ENCODE data around the gene KCNQ2.
"Not testable (repeated sequence)": the region's sequence is repeated elsewhere in the genome, so short reads cannot be mapped to it uniquely, and the experiment has no call there.

Gene KCNQ2

DNA sequence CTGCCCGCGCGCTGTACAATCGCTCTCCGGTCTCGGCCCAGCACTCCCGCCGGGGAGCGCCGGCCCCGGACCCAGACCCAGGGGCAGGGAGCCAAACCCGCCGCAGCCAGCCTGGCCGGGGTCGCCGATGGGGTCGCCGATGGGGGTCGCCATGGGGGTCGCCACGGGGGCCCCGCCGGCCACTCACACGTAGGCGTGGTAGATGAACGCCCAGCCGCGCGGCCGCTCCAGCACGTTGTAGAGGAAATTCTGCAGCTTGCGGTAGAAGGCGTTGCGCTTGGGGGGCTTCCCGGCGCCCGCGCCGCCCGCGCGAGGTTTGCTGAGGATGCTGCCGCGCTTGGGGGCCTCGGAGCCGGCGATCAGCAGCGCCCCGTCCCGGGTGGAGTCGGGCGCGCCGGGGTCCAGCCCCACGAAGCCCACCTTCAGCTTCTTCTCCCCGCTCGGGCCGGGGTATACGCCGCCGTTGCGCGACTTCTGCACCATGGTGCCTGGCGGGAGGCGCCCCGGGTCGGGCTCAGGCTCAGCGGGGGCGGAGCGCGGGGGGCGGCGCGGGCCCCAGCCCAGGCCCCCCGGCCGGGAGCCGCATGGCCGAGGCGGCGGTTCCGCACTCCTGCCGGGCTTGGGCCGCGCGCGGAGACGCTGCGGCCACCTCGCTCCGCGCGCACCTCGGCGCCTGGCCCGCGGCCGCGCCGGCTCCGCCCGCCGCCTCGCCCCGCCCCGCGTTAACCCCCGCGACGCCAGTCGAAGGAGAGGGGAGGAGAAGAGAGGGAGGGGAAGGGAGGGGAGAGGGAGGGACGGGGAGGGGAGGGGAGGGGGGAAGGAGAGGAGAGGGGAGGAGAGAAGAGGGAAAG, at the start of gene KCNQ2:
Gene KCNQ2, minus strand, starts transcription at position 675 of the 851 bp plus-strand sequence. Its CDS starts 192 bp downstream, at position 483.
- DNase-seq: peak; percentile 41

DNA sequence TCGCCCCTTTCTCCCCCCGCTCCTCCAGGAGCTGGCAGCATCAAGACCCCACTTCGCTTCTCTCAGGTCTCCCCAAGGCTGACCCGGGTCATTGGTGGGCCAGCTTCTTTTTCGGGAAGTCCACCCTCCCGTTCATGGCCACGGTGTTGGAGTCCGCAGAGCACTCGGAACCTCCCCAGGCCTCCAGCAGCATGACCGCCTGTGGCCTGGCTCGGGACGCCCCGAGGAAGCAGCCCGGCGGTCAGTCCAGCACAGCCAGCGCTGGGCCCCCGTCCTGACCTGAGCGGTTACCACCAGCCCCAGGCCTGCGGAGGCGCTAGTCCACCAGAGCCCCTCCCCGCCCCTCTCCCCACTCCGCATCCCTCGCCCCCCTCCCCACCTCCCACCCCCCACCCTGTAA, 49.1 kb upstream of the KCNQ2 start:
- DNase-seq: no peak

DNA sequence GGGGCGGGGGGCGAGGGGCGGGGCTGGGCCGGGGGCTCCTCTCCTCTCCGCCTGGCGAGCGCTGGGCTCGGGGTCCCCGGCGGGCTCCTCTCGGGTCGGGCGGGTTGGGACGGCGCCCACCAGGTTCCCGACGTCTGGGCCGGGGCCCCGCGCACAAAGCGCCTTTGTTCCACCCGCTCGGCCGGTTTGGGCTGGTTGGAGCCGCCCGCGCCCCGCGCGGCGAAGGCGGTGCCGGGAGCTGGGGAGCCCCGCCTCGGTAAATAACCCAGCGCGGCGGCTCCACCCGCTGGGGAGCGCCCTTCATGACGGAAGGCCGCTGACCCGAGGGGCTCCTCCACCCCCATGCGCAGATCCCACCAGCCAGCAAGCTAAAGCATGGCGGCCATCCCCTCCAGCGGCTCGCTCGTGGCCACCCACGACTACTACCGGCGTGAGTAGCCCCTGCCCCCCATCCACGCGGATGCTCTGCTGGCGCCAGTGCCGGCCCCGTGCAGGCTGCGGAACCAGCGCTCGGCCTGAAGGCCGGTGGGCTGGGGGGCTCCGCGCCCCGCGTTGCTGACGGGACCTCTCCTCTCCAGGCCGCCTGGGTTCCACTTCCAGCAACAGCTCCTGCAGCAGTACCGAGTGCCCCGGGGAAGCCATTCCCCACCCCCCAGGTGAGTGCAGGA, 48.6 kb upstream of the KCNQ2 start:
- DNase-seq: peak; percentile 45

DNA sequence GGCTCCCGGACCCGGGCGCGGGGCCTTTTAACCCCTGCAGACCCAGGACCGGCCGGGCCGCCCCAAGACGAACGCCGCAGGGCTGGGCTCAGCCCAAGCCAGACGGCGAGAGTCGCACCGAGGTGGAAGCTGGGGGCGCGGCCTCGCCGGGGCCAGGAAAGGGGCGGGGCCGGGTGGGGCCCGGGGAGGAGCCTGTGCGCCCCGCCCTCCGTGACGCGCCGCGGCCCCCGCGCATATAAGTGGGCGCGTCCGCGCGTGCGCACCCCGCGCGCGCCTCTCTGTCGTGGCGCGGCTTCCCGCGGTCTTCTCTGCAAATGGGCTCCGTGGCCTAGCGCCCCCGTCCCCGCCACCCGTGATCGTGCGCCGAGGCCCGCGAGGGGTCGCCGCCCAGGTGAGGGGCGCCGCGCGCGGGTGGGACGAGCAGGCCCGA, 48.1 kb upstream of the KCNQ2 start, which contains the start of gene PPDPF:
Gene PPDPF, plus strand, starts transcription at position 262 of the 430 bp plus-strand sequence. CDS start 544 bp downstream, outside the sequence.
- DNase-seq: peak; percentile 56

DNA sequence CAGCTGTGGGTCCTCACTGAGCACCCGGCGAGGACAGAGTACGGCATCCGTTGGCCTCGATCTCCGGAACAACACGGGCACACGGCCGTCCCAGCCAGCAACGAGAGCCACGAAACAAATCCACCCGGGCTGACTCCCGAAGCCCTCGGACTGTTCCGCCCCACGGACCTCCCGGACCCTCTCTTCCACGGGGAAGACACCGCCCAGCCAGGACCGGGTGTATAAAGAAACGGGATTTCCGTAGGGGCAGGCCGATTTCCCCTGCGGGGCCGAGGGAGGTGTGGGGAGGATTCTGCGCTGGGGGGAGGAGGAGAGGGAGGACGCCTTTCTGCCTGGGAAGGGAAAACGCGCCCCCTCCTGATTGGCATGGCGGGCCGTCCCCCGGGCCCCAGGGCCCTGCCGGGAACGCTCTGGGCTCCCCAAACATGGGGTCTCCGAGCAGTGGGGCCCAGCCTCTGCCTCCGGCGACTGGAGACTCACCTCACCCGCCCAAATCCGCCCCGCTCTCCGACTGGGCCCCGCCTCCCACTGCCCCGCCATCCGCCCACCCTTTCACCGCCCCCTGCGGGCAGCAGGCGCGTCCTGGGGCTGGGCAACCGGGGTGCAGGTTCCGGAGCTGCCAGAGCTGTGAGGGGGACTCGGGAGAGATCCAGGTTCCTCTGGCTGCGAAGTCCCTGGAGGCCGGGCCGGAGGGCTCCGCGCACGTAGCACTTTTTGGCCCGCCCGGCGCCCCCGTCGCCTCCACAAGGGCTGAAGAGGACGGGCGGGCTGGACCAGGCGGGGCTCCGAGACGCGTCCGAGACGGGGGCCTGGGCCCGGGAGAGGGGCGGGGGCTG, 47.4 kb upstream of the KCNQ2 start:
- DNase-seq: no peak

DNA sequence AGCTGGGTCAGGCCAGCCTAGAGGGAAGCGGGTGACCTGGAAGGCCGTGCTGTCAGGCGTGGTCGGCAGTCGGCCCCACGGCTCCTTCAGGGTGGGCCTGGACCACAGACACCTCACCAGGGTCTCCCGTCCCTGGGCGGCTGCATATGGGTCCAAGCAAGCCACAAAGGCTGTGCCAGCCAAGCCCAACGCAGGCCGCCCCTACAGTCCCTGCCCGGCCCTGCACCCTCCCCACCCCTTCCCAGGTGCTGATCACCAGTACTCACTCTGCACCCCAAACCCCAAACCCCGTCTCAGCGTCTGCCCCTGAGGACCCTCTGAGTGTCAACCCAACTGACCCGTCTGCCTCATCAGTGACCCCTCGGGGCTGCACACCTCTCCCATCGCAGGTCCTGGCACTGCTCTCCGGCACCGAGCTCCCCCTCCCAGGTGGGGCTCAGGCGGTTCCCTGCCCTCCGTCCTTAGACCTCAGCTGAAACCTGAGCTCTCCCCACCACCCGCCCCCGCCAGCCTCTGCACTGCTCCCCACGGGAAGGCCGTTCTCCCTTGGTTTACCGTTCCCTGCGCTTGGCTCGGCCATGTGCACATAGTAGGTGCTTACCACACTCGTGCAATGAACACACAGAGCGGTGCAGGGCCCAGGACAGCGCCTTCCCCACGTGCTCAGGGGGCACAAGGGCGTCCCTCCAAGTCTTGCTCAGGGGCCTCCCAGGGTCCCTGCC, 46.7 kb upstream of the KCNQ2 start:
- no peak for DNase-seq

DNA sequence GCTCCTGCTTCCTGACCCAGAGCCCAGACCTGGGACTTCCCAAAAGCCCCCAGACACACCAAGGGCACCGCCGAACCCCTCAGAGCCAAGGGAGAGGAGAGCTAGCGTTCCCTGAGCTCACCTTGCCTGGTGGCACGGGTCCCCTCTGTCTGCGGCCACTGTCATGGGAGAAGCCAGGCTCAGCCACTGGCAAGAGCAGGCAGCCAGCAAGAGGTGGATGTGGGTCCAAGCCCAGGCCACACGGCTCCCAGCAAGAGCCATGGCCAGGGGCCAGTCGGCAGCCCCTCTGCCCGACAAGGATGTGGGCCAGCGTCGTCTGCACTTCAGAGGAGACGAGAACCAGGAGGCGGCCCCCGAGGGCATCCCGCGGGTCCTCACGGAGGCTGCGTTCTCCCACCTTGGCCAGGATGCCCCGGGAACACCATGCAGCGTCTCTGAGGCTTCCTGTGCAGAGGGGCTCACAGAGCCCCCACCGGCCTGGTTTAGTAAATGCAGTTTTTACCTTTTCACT, 46.0 kb upstream of the KCNQ2 start:
- no peak for DNase-seq

DNA sequence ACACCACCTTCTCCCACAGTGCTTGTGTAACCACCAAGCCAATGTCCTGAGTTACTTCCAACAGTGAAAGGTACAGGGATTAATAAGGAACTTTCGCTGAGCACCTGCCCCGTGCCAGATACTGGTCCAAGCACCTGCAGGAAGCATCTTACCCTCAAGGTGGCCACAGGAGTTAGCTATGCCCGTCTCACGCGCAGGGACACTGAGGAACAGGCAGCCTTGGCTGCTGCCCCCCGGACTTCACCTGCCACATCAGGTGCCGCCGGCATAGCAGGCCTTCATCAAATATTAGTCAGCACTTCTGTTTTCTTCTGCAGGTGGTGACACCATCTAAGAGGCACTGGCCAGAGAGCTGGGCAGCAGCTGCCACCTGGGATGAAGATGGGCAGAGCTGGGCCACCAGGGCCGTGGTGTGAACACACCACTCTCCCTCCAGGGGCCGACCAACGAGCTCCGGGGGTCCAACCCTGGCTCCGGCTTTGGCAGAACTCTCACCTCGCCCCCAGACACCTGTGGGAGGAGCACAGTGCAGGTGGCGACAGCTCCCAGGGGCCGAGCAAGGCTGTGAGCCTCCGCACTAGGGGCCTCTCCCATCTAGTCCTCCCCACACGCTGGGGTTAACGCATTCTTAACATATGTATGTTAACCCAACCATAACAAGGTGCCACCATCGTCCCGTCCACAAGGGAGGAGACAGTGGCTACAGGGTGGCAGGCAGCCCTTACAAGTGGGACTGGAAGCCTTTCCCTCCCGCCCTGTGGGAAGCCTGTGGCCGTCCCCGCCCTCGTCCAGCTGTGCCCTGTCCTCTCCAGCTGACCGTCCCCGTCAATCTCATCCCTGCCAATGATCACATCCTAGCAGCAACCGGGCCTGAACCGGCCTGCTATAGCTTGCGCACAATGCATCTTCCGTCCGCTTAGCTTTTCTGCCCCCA, 45.2 kb upstream of the KCNQ2 start:
- no peak for DNase-seq

DNA sequence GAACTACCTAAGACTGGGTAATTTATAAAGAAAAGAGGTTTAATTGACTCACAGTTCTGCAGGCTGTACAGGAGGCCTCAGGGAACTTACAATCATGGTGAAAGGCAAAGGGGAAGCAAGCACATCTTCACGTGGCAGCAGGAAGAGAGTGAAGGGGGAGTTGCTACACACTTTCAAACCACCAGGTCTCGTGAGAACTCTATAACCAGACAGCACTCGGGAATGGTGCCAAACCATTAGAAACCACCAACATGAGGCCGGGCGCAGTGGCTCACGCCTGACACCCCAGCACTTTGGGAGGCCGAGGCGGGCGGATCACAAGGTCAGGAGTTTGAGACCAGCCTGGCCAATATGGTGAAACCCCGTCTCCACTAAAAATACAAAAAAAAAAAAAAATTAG, 42.1 kb upstream of the KCNQ2 start:
- DNase-seq: not testable (repeated sequence)

DNA sequence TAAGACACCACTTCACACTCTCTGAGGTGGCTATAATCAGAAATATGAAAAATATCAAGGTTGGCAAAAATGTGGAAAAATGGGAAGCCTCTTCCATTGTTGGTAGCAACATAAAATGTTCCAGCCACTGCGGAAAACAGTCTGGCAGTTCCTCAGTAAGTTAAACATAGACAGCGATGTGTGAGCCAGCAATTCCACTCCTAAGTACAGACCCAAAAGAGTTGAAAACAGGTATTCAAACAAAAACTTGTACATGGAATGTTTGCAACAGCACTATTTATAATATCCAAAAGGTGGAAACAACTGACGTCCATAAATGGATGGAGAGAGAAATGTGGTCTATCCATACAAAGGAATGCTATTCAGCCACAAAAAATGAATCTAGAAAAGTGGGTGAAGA, 40.8 kb upstream of the KCNQ2 start:
- DNase-seq: no peak

DNA sequence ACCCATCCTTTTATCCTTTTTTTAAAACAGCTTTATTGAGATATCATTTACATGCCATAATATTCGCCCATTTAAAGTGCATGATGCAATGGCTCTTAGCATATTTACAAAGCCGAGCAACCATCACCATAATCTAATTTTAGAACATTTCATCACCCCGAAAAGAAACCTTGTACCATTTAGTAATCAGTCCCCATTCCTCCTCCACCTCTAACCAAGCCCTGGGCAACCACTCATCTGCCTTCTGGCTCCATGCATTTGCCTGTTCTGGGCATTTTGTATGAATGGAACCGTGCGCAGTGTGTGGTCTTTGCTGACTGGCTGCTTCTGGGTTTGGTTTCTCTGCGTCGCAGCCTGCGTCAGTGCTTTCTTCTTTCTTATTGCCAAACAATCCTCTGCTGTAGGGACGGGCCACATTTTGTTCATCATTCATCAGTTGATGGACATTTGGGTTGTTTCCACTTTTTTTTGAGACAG, 36.7 kb upstream of the KCNQ2 start:
- DNase-seq: no peak

DNA sequence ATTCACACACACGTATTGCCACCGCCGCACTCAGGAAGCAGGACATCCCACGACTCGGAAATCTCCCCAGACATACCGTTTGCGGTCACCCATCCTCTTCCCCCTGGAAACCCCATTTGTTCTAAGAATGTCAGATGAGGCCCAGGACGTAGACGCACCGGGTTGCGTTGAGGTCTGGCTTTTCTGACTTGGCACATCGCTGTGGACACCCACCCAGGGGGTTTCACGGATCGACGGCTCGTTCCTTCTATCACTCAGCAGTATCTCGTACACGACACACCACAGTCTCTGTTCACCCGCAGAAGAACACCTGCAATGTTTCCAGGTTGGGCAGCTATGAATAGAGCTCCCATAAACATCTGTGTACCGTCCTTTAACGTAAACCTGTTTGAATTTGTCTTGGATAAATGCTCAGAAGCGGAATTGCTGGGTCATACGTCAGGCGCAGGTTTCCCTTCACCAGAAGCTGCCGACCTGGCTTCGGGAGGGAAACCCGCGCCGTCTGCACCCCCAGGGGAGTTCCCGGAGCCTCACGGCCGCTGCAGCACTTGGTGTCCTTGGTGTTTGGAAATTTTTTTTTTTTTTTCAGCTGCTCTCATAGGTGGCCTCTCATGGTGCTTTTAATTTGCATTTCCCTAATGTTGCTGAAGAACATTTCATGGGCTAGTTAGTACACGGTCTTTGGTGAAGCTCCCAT, 35.8 kb upstream of the KCNQ2 start:
- DNase-seq: no peak

DNA sequence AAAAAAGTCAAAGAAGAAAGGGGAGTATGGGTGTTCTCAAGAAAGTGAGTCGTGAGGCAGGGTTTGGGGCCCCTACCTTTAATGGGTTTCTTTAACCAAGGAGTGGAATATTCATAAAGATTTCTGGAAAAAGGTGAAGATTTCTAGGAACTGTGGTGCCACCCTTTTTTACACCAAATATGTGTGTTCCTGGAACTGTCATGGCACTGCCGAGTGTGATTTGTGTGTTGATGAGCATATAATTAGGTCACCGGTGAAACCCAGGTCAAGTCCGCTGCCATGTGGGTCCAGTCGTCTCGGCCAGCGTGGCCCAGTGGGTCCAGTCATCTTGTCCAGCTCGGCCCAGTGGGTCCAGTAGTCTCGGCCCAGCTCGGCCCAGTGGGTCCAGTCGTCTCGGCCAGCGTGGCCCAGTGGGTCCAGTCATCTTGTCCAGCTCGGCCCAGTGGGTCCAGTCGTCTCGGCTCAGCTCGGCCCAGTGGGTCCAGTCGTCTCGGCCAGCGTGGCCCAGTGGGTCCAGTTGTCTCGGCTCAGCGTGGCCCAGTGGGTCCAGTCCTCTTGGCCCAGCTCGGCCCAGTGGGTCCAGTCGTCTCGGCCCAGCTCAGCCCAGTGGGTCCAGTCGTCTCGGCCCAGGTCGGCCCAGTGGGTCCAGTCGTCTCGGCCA, 34.8 kb upstream of the KCNQ2 start:
- no peak for DNase-seq

DNA sequence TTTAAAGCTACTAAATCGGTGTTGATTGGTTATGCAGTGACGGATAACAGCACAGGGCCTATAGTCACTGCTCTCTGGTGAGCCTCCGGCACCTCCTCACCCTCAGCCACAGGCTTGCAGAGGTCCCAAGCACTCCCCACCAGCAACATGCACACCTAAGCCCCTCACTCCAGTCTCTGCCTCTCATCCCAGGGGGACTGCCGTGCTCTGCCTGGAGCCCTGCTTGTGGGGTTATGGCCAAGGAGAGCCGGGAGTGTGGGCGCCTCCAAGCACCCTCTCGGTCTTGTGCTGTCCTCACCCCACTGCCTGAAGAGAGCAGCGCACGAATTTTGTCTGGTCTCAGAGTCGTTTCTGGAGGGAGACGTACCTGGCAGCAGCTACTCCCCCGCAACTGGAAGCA, 33.3 kb upstream of the KCNQ2 start:
- no peak for DNase-seq

DNA sequence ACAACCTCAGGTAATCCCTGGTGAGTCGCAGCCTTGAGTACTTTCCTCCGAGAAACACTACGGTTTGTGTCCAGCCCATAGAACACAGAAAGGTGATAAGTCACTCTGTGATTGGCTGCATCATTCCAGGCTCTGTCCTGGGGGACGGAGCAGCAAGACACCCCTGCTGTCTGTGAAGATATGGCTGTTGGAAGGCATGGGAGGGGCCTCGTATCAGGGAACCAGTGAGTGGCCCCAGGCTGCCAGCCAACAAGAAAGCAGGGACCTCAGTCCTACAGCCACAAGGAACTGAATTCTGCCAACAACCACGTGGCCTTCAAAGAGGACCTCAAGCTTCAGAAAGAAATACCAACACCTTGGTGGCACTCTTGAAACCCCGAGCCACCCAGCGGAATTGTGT, 32.8 kb upstream of the KCNQ2 start:
- no peak for DNase-seq

DNA sequence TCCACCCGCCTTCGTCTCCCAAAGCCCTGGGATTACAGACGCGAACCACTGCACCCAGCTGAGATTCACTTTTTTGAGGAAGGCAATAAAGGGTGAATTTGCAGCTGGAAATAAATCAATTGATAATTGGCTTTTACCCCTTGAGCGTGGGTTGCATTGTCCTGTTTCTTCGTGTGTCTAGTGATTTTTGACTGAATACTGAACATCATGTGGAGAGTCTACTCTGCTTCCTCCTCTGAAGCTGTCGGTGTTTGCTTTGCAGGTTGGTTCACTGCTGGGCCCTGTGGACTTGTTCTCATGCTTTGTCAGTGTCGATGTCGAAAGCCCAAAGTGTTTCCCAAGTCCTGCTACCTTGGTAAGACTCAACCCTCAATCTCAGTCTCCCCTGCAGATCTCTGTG, 32.2 kb upstream of the KCNQ2 start:
- DNase-seq: no peak

DNA sequence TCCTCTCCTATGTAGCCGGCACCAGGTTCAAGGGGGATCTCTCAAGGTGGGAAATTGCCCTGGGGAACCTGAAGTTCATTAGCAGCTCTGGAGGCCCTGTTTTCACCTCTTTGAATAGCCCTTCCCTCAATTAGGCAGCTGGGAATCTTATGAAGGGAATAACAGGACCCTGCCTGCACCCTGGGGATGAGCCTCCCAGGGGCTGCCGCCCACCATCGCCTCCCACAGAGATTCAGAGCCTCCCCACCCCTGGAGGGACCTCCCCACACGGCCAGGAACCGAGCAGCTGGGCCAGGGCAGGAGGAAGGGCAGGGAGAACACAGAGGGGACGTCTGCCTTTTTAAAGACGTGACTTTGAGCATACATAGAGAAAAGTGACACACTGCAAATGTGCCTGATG, 31.1 kb upstream of the KCNQ2 start:
- DNase-seq: no peak

DNA sequence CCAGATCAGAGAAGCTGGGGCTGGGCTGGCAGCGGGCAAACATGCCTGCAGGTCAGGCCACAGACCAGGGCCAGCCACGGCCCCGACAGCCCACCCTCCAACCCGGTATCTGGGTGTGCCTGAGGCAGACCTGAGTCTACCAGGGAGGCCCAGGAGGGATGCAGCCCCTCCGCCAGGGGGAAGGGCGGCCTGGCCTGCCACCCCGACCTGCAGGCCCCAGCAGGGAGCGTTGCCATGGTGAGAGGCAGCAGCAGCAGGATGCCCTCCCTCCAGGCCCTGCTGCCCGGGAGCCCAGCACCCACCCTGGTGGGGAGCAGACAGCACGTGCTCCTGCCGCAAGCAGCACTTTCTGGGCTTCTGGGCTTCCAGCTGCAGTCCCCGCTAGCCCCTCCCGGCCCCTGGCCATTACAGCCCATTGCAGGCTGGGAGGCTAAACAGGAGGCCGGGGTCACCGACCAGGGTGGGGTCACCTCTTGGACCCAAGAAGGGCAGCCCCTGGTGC, 30.3 kb upstream of the KCNQ2 start:
- DNase-seq: no peak

DNA sequence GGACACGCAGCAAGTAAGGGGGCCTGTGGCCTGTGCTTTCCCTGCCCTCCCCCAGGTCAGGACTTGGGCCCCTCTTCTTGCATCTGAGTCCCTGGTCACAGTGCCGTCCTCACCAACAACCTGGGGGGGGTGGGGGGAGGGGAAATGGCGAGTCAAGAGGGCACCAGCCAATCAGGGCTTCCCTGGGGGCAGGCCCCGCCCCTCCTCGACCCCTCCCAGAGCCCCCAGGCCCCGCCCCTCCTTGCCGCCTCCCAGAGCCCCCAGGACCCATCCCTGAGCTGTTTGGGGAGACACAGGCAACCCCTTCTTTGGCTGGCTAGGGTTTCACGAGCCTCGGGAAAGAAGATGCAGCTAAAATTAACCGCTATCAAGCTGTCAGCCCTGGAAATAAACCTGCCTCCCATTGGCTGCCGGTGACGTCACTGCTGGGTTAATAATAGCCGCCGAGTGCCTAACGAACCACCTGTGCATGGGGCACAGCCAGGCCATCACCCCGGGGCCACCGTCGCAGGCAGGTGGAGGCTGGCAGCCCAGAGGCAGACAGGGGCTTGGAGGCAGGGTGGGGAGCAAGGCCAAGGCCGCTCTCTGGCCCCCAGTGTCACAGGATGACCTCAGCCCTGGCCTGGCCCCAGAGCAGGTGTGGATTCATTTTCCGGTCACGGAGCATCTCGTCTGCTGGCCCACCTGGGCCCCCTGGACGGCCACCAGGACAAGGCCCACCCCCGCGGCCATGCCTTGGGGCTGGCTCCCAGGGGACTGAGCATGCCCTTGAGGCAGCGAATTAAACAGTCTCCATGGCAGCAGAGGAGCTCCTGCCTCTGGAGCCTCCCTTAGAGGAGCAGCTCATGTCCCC, 29.6 kb upstream of the KCNQ2 start:
- peak; percentile 15 for DNase-seq

Data from NCI-H446 treated with DMSO at 0.1 percent for 48 hours (cell line).